Measurements from ENCODE around the gene DAZ2. TPM values are rescaled to one million over a fixed set of nuclear protein-coding genes. Genes with fewer than 3 reads are reported as not detected.

The DAZ2 gene, protein sequence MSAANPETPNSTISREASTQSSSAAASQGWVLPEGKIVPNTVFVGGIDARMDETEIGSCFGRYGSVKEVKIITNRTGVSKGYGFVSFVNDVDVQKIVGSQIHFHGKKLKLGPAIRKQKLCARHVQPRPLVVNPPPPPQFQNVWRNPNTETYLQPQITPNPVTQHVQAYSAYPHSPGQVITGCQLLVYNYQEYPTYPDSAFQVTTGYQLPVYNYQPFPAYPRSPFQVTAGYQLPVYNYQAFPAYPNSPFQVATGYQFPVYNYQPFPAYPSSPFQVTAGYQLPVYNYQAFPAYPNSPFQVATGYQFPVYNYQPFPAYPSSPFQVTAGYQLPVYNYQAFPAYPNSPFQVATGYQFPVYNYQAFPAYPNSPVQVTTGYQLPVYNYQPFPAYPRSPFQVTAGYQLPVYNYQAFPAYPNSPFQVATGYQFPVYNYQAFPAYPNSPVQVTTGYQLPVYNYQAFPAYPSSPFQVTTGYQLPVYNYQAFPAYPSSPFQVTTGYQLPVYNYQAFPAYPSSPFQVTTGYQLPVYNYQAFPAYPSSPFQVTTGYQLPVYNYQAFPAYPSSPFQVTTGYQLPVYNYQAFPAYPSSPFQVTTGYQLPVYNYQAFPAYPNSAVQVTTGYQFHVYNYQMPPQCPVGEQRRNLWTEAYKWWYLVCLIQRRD
- not detected for total RNA-seq

DNA sequence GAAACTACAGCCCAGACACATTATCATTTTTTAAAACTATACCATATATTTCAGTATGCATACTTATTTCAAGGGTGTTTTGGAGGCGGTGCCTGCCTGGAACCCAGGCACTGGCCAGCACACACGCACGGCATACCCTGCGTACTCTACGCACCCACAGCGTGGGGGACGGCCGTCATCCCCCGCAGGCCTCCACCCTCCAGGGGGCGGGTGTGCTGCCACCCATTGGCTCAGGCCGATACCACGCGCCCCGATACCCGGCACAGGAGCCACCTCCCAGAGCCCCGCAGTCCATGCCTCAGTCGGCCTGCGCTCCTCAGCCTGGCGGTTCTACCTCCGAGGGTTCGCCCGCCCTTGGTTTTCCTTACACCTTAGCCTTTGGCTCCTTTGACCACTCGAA lies at the start of gene DAZ2:
DAZ2 (plus strand) TSS at position 301 of the 400 bp plus-strand sequence. CDS start 208 bp downstream, outside the sequence.

DNA sequence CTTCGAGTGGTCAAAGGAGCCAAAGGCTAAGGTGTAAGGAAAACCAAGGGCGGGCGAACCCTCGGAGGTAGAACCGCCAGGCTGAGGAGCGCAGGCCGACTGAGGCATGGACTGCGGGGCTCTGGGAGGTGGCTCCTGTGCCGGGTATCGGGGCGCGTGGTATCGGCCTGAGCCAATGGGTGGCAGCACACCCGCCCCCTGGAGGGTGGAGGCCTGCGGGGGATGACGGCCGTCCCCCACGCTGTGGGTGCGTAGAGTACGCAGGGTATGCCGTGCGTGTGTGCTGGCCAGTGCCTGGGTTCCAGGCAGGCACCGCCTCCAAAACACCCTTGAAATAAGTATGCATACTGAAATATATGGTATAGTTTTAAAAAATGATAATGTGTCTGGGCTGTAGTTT lies 20.4 kb upstream of the DAZ2 start, which contains the start of gene DAZ1:
DAZ1 (minus strand) TSS at position 101 of the 400 bp plus-strand sequence. CDS start 208 bp downstream, outside the sequence.

Other genes starting within 250 kb of the DAZ2 start
- not detected for gene BPY2, start 235.3 kb upstream of the DAZ2 start, total RNA-seq
- not detected for gene DAZ1, start 20.5 kb upstream of the DAZ2 start, total RNA-seq

All from parietal lobe (tissue), 1 donor.